Caco-2 (cell line): Measurements from ENCODE around the gene NLRP6. TPM values are rescaled to one million over a fixed set of nuclear protein-coding genes. Genes with fewer than 3 reads are reported as not detected.

ENCODE experiments used
- BruUV-seq: library from RNA; stranded (reverse); fragments of 400-500 nt; replicated peaks from 2 replicates; lab custom pipeline; 2021; lab: Mats Ljungman, UMichigan
- CTCF ChIA-PET: fragments of 300-600 bp; sonication (Branson Sonifier 250); formaldehyde crosslinking; loops from one replicate; lab custom pipeline; 2022; ENCODE audit warnings: antibody characterized with exemption; lab: Charles Lee
- POLR2A ChIA-PET: fragments of 300-600 bp; sonication (Branson Sonifier 250); formaldehyde crosslinking; loops from one replicate; lab custom pipeline; 2022; ENCODE audit warnings: antibody characterized with exemption; lab: Charles Lee
- DNase-seq, 2 experiments: peaks; one replicate each; pipeline versions ENCODE4 v3.0.0 to v3.0.0-alpha.2; 2020 to 2022
- H3K27me3 ChIP-seq: replicated peaks from 2 replicates; pipeline ENCODE4 v1.6.0; 2011; ENCODE audit warnings: low read length; ENCODE audit not compliant: control insufficient read depth, insufficient read depth
- H3K36me3 ChIP-seq: 2 replicates; pipeline ENCODE4 v1.5.1; 2011; ENCODE audit warnings: low read length; ENCODE audit not compliant: control insufficient read depth, insufficient read depth
- H3K4me1 ChIP-seq: fragments of 250-450 bp; sonication (Bioruptor Pico); 2 replicates; pipeline ENCODE4 v1.5.1; 2020; ENCODE audit warnings: mild to moderate bottlenecking
- H3K4me3 ChIP-seq: 2 replicates; pipeline ENCODE4 v1.5.1; 2011; ENCODE audit warnings: low read depth, mild to moderate bottlenecking, control low read depth, low read length
- H3K9me3 ChIP-seq: fragments of 250-450 bp; sonication (Bioruptor Pico); 2 replicates; pipeline ENCODE4 v1.5.1; 2020; ENCODE audit warnings: mild to moderate bottlenecking, moderate library complexity
- H3K27ac Mint-ChIP-seq: one replicate; pipeline ENCODE4 v1.8.0; 2022; ENCODE audit warnings: mixed read lengths; ENCODE audit not compliant: unreplicated experiment
- H3K27me3 Mint-ChIP-seq: one replicate; pipeline ENCODE4 v1.8.0; 2022; ENCODE audit warnings: mixed read lengths; ENCODE audit not compliant: insufficient read depth, unreplicated experiment
- H3K36me3 Mint-ChIP-seq: one replicate; pipeline ENCODE4 v1.8.0; 2022; ENCODE audit warnings: mild to moderate bottlenecking, mixed read lengths; ENCODE audit not compliant: insufficient read depth, unreplicated experiment
- H3K4me1 Mint-ChIP-seq: one replicate; pipeline ENCODE4 v1.8.0; 2022; ENCODE audit warnings: low read depth, mixed read lengths; ENCODE audit not compliant: unreplicated experiment
- H3K4me3 Mint-ChIP-seq: one replicate; pipeline ENCODE4 v1.8.0; 2022; ENCODE audit warnings: mild to moderate bottlenecking, moderate library complexity, mixed read lengths; ENCODE audit not compliant: unreplicated experiment
- H3K9me3 Mint-ChIP-seq: one replicate; pipeline ENCODE4 v1.8.0; 2022; ENCODE audit warnings: mixed read lengths; ENCODE audit not compliant: unreplicated experiment
- CTCF ChIP-seq, 2 experiments: fragments of 200-600 bp in 1 of 2; IDR thresholded peaks; 1 replicate in 1 of 2; 2 replicates in 1 of 2; pipeline versions ENCODE4 v1.5.1 to v1.8.0; 2011 to 2022; ENCODE audit warnings: antibody characterized with exemption in 1 of 2, control low read depth in 1 of 2, inconsistent platforms in 1 of 2, low read depth in 1 of 2, low read length in 1 of 2, mild to moderate bottlenecking in 1 of 2, moderate library complexity in 1 of 2; ENCODE audit not compliant: insufficient read depth in 1 of 2, severe bottlenecking in 1 of 2, unreplicated experiment in 1 of 2
- intact Hi-C: fragments of 100-400 bp; cut with micrococcal nuclease; formaldehyde crosslinking; loops from one replicate; pipeline ENCODE4 v1.10.0; 2022; ENCODE audit not compliant: unreplicated experiment
- total RNA-seq: library from RNA; stranded (reverse); gene quantifications from 2 replicates; pipeline ENCODE4 v1.2.3, GENCODE V29; 2022

Gene NLRP6
- total RNA-seq, 1 experiment from 2014 or later = not detected

DNA sequence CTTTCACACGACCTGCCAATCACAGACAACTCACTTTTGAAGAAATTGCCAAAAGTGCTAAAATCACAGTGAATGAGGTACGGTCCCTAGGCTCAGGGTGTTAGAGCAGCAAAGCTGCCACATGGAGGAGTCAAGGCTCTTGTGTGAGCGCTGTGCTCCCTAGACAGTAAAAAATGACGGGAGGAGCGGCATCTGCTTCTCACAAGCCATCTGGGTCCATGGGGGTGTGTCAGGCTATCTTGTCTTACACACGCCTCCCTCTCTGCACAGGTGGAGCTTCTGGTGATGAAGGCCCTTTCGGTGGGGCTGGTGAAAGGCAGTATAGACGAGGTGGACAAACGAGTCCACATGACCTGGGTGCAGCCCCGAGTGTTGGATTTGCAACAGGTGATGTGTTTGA is 26.7 kb upstream of the NLRP6 start:
- CTCF ChIA-PET = interaction anchor here (1.2 to 1.5 kb wide), 3 partner anchors 14 to 54 kb away, joined by 3 to 7 read pairs (median 6); no protein-coding TSS in a partner anchor
- Mint-ChIP-seq H3K27me3 (no peaks in the 10 kb centered on the region), H3K4me3 (no peak overlapping the region), H3K27ac (no peak overlapping the region), H3K9me3 (peaks cover 9% of the 10 kb centered on the region), H3K4me1 (no peaks in the 10 kb centered on the region), H3K36me3 (peaks cover 71% of the 10 kb centered on the region)
- POLR2A ChIA-PET = interaction anchor here (0.8 to 1.2 kb wide), 3 partner anchors 10 to 142 kb away, joined by 3 to 7 read pairs (median 5); partner anchors contain the start of gene PKP3
- intact Hi-C loops = no loop called here
- TF ChIP-seq CTCF (IDR thresholded peaks at IDR 0.05; ENCODE audit: insufficient read depth in 1 of 2, low read depth in 1 of 2, low read length in 1 of 2, severe bottlenecking in 1 of 2, unreplicated experiment in 1 of 2) = no peak
- no peaks in the 10 kb centered on the region for H3K4me1 ChIP-seq
- no peaks in the 10 kb centered on the region for H3K9me3 ChIP-seq
- no peak for DNase-seq
- H3K36me3 ChIP-seq = peaks cover 5% of the 10 kb centered on the region
- BruUV-seq = no TSS peak
- no peaks in the 10 kb centered on the region for H3K27me3 ChIP-seq
- no peak overlapping the region for H3K4me3 ChIP-seq

DNA sequence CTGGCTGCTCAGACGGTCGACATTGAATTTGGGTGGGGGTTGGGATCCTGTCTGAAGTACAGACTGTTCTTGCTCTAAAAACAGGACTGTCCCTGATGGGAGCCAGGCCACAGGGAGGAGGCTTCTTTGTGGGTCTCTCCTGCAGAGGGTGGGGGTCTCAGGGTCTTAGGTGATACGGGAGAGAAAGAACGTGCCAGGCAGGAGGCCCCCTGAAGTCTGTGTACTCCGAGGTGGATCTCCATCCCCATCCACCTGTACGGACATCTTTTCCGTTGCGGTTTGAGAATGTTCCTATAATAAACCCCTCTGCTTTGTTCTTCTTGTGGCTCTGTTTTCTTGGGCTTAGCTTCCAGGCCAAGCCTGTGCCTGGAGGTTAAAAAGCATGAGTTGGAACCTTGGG is 25.5 kb upstream of the NLRP6 start:
- Histone ChIP-seq H3K36me3 (peaks cover 5% of the 10 kb centered on the region), H3K27me3 (no peaks in the 10 kb centered on the region), H3K4me3 (no peak overlapping the region), H3K4me1 (no peaks in the 10 kb centered on the region), H3K9me3 (no peaks in the 10 kb centered on the region)
- Mint-ChIP-seq H3K9me3 (peaks cover 9% of the 10 kb centered on the region), H3K27ac (no peak overlapping the region), H3K4me1 (no peaks in the 10 kb centered on the region), H3K27me3 (no peaks in the 10 kb centered on the region), H3K4me3 (no peak overlapping the region), H3K36me3 (peaks cover 60% of the 10 kb centered on the region)
- no peak for DNase-seq
- ChIA-PET CTCF (no interaction called here), POLR2A (interaction anchor here (0.8 kb wide), 1 partner anchor 11 kb away, joined by 3 read pairs; no protein-coding TSS in a partner anchor)
- no peak for TF ChIP-seq CTCF (IDR thresholded peaks at IDR 0.05; ENCODE audit: insufficient read depth in 1 of 2, low read depth in 1 of 2, low read length in 1 of 2, severe bottlenecking in 1 of 2, unreplicated experiment in 1 of 2)
- intact Hi-C loops = no loop called here
- TSS peak; percentile 65 for BruUV-seq

DNA sequence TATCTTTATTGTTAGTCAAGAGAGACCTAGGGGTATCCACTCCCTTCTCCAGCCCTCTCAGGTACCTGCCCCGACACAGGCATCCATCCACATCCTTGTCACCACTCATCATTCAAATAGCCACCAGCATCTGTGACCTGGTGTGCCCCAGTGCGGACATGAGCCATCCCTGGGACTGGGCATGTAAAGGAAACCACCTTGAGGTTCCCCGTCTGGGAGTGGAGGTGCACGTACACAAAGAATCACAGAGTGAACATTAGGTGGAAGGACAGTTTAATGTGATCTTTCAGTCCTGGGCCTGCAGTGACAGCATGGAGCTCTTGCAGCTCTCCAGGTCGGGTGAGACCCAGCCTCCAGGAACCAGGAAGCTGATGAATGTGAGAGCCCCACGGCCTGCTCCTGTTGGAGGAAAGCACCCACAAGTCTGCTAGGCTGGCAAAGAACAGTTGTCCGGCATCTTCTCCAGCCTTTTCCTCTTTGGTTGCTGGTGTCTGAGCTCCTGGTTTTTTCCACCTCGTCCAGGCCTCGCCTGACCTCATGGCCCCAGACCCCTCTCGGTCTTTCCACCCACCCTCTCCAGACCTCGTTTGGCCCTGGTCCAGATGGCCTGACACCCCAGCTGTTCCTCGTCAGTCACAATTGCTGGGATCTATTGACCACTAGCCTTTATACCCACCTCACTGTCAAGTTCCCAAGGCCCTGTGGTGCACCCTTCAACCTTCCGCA is 24.9 kb upstream of the NLRP6 start:
- no peak for TF ChIP-seq CTCF (IDR thresholded peaks at IDR 0.05; ENCODE audit: insufficient read depth in 1 of 2, low read depth in 1 of 2, low read length in 1 of 2, severe bottlenecking in 1 of 2, unreplicated experiment in 1 of 2)
- no peaks in the 10 kb centered on the region for H3K9me3 ChIP-seq
- H3K4me1 ChIP-seq = no peaks in the 10 kb centered on the region
- peaks cover 59% of the 10 kb centered on the region for H3K36me3 Mint-ChIP-seq
- peaks cover 9% of the 10 kb centered on the region for H3K9me3 Mint-ChIP-seq
- no peaks in the 10 kb centered on the region for H3K27me3 Mint-ChIP-seq
- H3K27ac Mint-ChIP-seq = no peak overlapping the region
- no peak for DNase-seq
- no peak overlapping the region for H3K4me3 ChIP-seq
- ChIA-PET POLR2A (no interaction called here), CTCF (no interaction called here)
- H3K4me3 Mint-ChIP-seq = no peak overlapping the region
- H3K36me3 ChIP-seq = peaks cover 5% of the 10 kb centered on the region
- intact Hi-C loops = no loop called here
- H3K27me3 ChIP-seq = no peaks in the 10 kb centered on the region
- no TSS peak for BruUV-seq
- no peaks in the 10 kb centered on the region for H3K4me1 Mint-ChIP-seq
